ENCODE data around the gene RHD.

- TF ChIP-seq, protein P1, sequence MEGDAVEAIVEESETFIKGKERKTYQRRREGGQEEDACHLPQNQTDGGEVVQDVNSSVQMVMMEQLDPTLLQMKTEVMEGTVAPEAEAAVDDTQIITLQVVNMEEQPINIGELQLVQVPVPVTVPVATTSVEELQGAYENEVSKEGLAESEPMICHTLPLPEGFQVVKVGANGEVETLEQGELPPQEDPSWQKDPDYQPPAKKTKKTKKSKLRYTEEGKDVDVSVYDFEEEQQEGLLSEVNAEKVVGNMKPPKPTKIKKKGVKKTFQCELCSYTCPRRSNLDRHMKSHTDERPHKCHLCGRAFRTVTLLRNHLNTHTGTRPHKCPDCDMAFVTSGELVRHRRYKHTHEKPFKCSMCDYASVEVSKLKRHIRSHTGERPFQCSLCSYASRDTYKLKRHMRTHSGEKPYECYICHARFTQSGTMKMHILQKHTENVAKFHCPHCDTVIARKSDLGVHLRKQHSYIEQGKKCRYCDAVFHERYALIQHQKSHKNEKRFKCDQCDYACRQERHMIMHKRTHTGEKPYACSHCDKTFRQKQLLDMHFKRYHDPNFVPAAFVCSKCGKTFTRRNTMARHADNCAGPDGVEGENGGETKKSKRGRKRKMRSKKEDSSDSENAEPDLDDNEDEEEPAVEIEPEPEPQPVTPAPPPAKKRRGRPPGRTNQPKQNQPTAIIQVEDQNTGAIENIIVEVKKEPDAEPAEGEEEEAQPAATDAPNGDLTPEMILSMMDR (conservative IDR thresholded peaks at IDR 0.05; ENCODE audit: low read depth, low read length), result no peak
- TF ChIP-seq CEBPB (IDR thresholded peaks at IDR 0.05; ENCODE audit: low read depth, low read length) (no peak), POLR2A (IDR thresholded peaks at IDR 0.05; ENCODE audit: low read depth, low read length) (no peak)
These were observed 83.6 kb downstream of the RHD start for GRCh38 chr1:25355841-25356395.

Measured in IMR-90 (cell line).